IPS-18a (cell line): ENCODE measurements around the gene MYO10.
A peak's percentile ranks its signal among the peaks of the same experiment; 100 is the strongest.
"Not testable (repeated sequence)": the region's sequence is repeated elsewhere in the genome, so short reads cannot be mapped to it uniquely, and the experiment has no call there.

Source experiments
- H3K27ac ChIP-seq: one replicate; pipeline ENCODE4 v1.5.1; 2013; ENCODE audit warnings: low read length
- H3K27me3 ChIP-seq: one replicate; pipeline ENCODE4 v1.6.1; 2013; ENCODE audit warnings: mild to moderate bottlenecking, low read length; ENCODE audit not compliant: control insufficient read depth, insufficient read depth
- H3K36me3 ChIP-seq: one replicate; pipeline ENCODE4 v1.6.1; 2013; ENCODE audit warnings: low read depth, low read length; ENCODE audit not compliant: control insufficient read depth
- H3K4me1 ChIP-seq: one replicate; pipeline ENCODE4 v1.6.1; 2013; ENCODE audit warnings: low read depth, low read length; ENCODE audit not compliant: control insufficient read depth
- H3K4me3 ChIP-seq: one replicate; pipeline ENCODE4 v1.5.1; 2013; ENCODE audit warnings: low read length
- H3K9ac ChIP-seq: one replicate; pipeline ENCODE4 v1.6.1; 2013; ENCODE audit warnings: mild to moderate bottlenecking, low read length, moderate library complexity
- H3K9me3 ChIP-seq: one replicate; pipeline ENCODE4 v1.6.1; 2013; ENCODE audit warnings: low read depth, low read length; ENCODE audit not compliant: control insufficient read depth

Gene MYO10

DNA sequence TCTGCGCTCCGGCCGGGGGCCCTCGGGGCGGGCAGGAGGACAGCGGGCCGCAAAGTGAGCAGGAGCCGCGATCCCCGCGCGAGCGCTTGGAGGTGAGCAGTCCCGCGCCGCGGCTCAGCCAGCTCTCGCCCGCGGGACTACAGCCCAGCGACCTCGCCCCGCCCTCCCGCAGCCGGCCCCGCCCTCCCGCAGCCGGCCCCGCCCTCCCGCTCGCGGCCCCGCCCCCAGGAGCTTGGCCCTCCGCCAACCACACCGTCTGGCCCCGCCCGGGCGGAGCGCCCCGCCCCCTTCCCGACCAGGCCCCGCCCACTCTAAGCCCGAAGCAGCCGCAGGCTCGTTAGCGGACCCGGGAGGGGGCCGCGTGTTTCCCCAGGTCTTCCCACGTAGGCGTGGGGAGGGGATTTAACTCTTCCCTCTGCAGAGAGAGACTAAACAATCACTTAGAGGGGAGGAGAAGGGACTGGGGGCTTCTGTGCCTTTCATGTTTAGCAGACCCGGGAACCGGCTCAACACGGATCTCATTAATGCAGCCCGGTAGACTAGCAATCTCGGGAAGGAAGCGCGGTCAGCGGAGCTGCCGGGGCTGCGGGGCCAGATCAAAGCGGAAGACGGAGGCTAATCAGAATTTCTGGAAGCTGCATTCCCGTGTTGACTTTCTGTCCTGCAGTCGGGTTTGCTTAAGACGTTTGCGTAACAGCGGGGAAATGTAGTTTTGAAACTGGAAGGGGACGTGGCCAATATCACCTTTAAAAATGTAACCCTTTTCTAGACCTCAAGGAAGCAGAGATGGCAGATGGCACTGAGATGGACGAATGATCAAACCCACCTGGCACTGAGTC is at the start of gene MYO10:
Gene MYO10, minus strand, starts transcription at position 139 of the 839 bp plus-strand sequence. CDS start 480 bp downstream, outside the sequence.
- Histone ChIP-seq H3K9ac (peak within 1 kb of the TSS; percentile 84), H3K4me3 (peak within 1 kb of the TSS; percentile 91), H3K27ac (no peak within 1 kb of the TSS)

DNA sequence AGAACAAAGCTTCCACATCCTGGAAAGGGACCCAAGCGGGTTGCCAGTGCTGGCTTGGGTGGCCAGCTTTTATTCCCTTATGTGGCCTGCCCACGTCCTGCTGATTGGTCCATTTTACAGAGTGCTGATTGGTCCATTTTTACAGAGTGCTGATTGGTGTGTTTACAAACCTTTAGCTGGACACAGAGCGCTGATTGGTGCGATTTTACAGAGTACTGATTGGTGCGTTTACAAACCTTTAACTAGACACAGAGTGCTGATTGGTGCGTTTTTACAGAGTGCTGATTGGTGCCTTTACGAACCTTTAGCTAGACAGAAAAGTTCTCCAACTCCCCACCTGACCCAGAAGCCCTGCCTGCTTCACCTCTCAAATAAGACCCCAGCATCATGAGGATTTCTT is 49.2 kb upstream of the MYO10 start:
- not testable (repeated sequence) for H3K9me3 ChIP-seq, H3K4me3 ChIP-seq, H3K27ac ChIP-seq, H3K4me1 ChIP-seq, H3K36me3 ChIP-seq, H3K27me3 ChIP-seq, H3K9ac ChIP-seq

More for the DNA sequence above, at the start of gene MYO10:
- peaks cover 15% of the 10 kb centered on the region for H3K4me1 ChIP-seq
- H3K27me3 ChIP-seq: peaks cover 54% of the 10 kb centered on the region
- H3K36me3 ChIP-seq: no peaks in the 10 kb centered on the region
- no peaks in the 10 kb centered on the region for H3K9me3 ChIP-seq

DNA sequence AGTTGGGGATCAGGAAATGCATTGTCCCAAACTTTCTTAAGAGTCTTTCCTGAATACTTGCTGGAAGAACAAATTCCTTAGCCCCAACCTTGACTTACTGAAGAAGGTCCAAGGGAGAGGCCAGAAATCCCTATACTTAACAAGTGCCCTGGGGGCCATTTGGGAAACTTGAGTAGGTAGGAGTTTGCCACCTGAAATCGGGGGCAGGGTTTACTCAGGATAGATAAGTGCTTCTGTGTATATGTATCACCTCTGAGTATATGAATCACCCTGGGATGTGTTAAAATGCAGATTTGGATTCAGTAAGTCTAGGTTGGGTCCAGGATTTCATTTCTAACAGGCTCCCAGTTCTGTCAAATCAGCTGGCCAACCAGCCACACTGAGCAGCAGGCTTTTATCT is 47.9 kb upstream of the MYO10 start:
- Histone ChIP-seq H3K9ac (no peak overlapping the region), H3K27me3 (no peaks in the 10 kb centered on the region), H3K27ac (no peak overlapping the region), H3K4me1 (no peaks in the 10 kb centered on the region), H3K36me3 (no peaks in the 10 kb centered on the region), H3K9me3 (no peaks in the 10 kb centered on the region), H3K4me3 (no peak overlapping the region)

DNA sequence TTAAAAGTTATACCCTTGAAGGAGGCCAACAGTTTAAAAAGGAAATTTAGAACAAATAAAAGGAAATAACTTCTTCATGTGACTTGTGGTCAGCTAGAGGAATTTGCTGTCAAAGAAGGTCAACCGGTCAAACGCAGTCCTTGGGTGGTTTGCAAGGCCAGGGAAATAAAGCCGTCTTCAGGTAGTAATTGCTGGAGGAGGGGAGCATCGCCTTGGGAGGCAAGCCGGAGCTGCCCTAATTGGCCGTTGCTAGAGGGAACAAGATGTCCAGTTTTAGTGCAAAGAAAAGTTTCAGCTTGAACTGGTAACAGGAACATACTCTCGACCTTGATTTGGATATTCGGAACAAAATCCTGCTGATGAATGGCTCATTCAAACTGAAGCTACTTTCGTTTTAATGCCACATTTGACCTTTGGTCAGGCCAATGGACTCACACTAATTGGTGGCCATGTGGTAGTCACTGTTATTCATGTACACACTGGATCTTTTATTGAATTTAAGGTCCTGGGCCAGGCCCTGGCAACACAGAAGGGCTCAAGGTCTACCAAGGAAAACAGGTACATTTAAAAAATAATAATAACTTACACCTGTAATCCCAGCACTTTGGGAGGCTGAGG is 47.0 kb upstream of the MYO10 start:
- H3K9ac ChIP-seq: no peak overlapping the region
- H3K4me1 ChIP-seq: no peaks in the 10 kb centered on the region
- no peaks in the 10 kb centered on the region for H3K9me3 ChIP-seq
- no peak overlapping the region for H3K27ac ChIP-seq
- no peak overlapping the region for H3K4me3 ChIP-seq
- no peaks in the 10 kb centered on the region for H3K36me3 ChIP-seq
- no peaks in the 10 kb centered on the region for H3K27me3 ChIP-seq

DNA sequence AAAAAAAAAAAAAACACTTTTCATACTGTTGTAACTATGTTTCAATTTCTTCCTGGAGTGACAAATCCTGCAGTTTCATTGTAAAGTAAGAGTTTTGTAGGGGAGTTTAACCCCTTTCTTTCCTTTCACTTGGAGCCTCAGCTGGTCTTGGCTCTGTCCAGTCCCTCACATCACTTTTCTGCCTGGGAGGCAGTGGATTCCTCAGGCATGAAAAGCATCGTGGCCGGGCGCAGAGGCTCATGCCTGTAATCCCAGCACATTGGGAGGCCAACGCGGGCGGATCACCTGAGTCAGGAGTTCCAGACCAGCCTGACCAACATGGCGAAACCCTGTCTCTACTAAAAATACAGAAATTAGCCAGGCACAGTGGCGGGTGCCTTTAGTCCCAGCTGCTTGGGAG is 45.6 kb upstream of the MYO10 start:
- H3K27me3 ChIP-seq: no peaks in the 10 kb centered on the region
- H3K27ac ChIP-seq: no peak overlapping the region
- no peaks in the 10 kb centered on the region for H3K9me3 ChIP-seq
- H3K36me3 ChIP-seq: no peaks in the 10 kb centered on the region
- H3K4me3 ChIP-seq: no peak overlapping the region
- H3K9ac ChIP-seq: no peak overlapping the region
- no peaks in the 10 kb centered on the region for H3K4me1 ChIP-seq

DNA sequence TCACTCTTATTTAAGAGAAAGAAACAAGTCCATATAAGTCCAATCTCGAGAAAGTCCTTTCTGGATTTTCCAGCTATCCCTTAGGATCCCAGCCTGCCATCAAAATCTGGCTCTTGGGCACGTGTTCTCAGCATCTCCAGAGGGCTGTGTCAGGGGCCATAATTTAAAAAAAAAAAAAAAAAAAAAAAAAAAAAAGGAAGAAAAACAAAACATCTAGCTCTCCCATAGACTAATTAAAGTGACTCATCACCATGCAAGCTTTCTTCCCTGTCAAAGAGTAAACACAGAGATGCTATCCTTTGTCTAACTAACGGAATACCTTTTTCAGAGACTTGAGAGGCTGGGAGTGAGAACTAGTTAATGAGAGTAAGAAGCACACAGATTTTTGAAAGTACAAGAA is 44.9 kb upstream of the MYO10 start:
- Histone ChIP-seq H3K4me3 (no peak overlapping the region), H3K4me1 (no peaks in the 10 kb centered on the region), H3K9ac (no peak overlapping the region), H3K27ac (no peak overlapping the region), H3K27me3 (no peaks in the 10 kb centered on the region), H3K9me3 (no peaks in the 10 kb centered on the region), H3K36me3 (no peaks in the 10 kb centered on the region)

DNA sequence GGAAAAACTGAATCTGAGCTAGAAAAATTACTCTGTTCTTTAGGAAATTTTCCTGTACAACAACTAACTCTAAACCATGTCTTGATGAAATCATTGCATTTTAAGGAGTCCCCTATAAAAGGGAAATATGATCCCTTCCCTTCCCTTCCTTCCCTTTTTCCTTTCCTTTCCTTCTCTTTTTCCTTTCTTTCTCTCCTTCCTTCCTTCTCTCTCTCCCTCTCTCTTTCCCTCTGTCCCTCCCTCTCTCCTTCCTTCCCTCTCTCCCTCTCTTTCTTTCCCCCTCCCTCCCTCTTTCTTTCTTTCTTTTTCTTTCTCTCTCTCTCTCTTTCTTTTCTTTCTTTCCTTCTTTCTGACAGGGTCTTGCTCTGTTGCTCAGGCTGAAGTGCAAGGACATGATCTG is 42.2 kb upstream of the MYO10 start:
- H3K4me1 ChIP-seq: no peaks in the 10 kb centered on the region
- H3K27me3 ChIP-seq: no peaks in the 10 kb centered on the region
- H3K9me3 ChIP-seq: no peaks in the 10 kb centered on the region
- H3K4me3 ChIP-seq: no peak overlapping the region
- H3K9ac ChIP-seq: no peak overlapping the region
- no peaks in the 10 kb centered on the region for H3K36me3 ChIP-seq
- no peak overlapping the region for H3K27ac ChIP-seq

DNA sequence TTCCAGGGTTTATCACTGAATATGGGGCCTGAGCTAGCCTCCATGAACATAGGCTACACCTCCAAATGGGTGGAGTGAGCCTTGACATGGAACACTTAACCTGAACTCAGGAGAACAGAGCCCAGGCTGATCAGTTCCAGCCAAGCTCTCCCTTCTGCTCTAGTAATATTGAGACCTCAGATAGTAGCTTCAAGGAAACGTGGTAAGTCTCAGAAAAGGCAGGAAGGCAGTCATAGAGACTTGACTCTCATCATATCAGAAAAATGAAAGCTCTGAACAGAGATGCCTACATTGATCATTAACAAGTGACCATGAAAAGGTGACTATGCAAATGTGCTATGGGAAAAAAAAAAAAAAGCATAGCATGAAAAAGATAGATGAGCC is 40.5 kb upstream of the MYO10 start:
- Histone ChIP-seq H3K36me3 (no peaks in the 10 kb centered on the region), H3K9ac (no peak overlapping the region), H3K4me1 (no peaks in the 10 kb centered on the region), H3K27me3 (no peaks in the 10 kb centered on the region), H3K4me3 (no peak overlapping the region), H3K9me3 (no peaks in the 10 kb centered on the region), H3K27ac (no peak overlapping the region)

DNA sequence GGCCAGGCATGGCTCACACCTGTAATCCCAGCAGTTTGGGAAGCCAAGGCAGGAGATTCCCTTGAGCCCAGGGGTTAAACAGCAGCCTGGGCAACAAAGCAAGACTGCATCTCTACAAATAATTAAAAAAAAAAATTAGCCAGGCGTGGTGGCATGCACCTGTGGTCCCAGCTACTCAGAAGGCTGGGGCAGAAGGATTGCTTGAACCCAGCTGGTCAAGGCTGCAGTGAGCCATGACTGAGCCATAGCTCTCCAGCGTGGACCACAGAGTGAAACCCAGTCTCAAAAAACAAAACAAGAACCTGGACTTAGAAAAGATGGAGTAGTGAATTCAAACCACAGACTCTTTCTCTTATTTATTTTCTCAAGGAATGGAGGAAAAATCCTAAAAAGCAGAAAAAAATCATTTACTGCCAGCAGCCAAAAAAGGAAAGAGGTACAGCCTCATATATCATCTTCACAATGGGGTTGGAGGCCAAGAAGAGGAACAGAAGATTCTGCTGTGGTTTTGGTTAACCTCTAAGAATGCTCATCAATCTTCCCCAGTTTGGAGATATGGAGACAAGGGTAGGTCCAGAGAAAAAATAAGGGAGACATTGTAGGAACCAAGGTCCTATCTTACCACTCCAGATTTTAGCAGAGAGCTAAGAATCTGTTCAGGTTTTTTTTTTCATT is 40.0 kb upstream of the MYO10 start:
- H3K27ac ChIP-seq: no peak overlapping the region
- no peak overlapping the region for H3K4me3 ChIP-seq
- H3K9me3 ChIP-seq: no peaks in the 10 kb centered on the region
- H3K9ac ChIP-seq: no peak overlapping the region
- H3K4me1 ChIP-seq: no peaks in the 10 kb centered on the region
- H3K36me3 ChIP-seq: no peaks in the 10 kb centered on the region
- H3K27me3 ChIP-seq: no peaks in the 10 kb centered on the region

DNA sequence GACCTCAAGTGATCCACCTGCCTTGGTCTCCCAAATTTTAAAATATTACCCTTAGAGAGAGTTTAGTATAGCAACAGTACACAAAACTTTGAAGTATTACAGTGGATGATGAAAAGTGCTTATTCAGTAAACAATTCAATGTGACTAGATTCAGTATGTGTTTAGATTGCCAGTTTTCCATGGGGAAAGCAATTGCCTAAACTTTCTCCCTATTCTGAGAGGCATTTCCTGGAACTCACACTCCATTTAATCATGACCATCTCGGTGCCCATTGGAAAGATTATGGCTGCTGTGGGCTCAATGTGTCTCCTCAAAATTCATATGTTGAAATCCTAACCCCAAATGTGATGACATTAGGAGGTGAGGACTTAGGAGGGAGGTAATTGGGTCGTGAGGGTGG is 38.9 kb upstream of the MYO10 start:
- Histone ChIP-seq H3K4me3 (no peak overlapping the region), H3K36me3 (no peaks in the 10 kb centered on the region)

DNA sequence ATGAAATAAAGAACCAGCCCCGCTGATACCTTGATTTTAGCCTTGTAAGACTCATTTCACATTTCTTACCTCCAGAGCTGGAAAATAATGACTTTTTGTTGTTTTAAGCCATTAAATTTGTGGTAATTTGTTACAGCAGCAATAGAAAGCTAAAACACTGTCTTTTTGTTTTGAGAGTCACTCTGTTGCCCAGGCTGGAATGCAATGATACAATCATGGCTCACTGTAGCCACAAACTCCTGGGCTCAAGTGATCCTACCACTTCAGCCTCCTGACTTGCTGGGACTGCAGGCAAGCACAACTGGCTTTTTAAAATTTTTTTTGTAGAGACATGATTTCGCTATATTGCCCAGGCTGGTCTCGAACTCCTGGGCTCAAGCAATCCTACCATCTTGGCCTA is 34.7 kb upstream of the MYO10 start:
- H3K27ac ChIP-seq: no peak overlapping the region
- H3K9ac ChIP-seq: no peak overlapping the region
- no peaks in the 10 kb centered on the region for H3K4me1 ChIP-seq
- no peaks in the 10 kb centered on the region for H3K9me3 ChIP-seq
- no peaks in the 10 kb centered on the region for H3K27me3 ChIP-seq
- H3K36me3 ChIP-seq: no peaks in the 10 kb centered on the region
- H3K4me3 ChIP-seq: no peak overlapping the region

More for the DNA sequence above, 38.9 kb upstream of the MYO10 start:
- H3K9ac ChIP-seq: no peak overlapping the region
- H3K9me3 ChIP-seq: no peaks in the 10 kb centered on the region
- H3K27ac ChIP-seq: no peak overlapping the region
- no peaks in the 10 kb centered on the region for H3K27me3 ChIP-seq
- no peaks in the 10 kb centered on the region for H3K4me1 ChIP-seq
